GM12865 (cell line): ENCODE data around the gene TMEM260.
"Not testable (repeated sequence)": the region's sequence is repeated elsewhere in the genome, so short reads cannot be mapped to it uniquely, and the experiment has no call there.

ENCODE experiments used
- DNase-seq: peaks from one replicate; pipeline ENCODE4 v3.0.0; 2010; ENCODE audit warnings: low read depth
- H3K4me3 ChIP-seq: 2 replicates; pipeline ENCODE4 v1.5.1; 2011; ENCODE audit warnings: mild to moderate bottlenecking, low read depth, low read length, control low read depth
- TF ChIP-seq, protein P1 (sequence below): IDR thresholded peaks from 2 replicates; pipeline ENCODE4 v1.5.1; 2011; ENCODE audit warnings: low read length, control low read depth, low read depth, inconsistent platforms; ENCODE audit not compliant: insufficient read depth; ENCODE audit errors: missing control alignments

Gene TMEM260

GRCh38 chr14:56694609-56695008 lies 115.0 kb downstream of the TMEM260 start:
- DNase-seq = no peak
- TF ChIP-seq, protein P1, sequence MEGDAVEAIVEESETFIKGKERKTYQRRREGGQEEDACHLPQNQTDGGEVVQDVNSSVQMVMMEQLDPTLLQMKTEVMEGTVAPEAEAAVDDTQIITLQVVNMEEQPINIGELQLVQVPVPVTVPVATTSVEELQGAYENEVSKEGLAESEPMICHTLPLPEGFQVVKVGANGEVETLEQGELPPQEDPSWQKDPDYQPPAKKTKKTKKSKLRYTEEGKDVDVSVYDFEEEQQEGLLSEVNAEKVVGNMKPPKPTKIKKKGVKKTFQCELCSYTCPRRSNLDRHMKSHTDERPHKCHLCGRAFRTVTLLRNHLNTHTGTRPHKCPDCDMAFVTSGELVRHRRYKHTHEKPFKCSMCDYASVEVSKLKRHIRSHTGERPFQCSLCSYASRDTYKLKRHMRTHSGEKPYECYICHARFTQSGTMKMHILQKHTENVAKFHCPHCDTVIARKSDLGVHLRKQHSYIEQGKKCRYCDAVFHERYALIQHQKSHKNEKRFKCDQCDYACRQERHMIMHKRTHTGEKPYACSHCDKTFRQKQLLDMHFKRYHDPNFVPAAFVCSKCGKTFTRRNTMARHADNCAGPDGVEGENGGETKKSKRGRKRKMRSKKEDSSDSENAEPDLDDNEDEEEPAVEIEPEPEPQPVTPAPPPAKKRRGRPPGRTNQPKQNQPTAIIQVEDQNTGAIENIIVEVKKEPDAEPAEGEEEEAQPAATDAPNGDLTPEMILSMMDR = no peak
- H3K4me3 ChIP-seq = no peak overlapping the region

DNA sequence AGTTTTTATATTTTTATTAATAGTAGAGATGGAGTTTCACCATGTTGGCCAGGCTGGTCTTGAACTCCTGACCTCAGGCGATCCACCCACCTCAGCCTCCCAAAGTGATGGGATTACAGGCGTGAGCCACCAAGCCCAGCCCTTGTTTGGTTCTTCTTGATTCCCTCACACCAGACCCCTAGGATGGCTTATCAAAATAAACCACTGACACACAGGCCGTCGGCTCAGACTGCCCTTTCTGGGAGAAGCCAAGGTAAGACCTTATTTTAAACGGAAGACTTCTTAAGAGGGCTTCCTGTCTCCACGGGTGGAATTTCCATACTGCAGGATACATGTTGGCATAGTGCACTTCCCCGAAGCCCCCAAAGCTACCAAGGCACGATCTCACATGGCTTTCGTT lies 115.6 kb downstream of the TMEM260 start:
- DNase-seq, H3K4me3 ChIP-seq: not testable (repeated sequence)
